NOMO-1 (cell line): Measurements from ENCODE around the gene NCOR1.
"Not testable (repeated sequence)": the region's sequence is repeated elsewhere in the genome, so short reads cannot be mapped to it uniquely, and the experiment has no call there.

Experiments
- DNase-seq, 2 experiments: peaks; one replicate each; lab custom pipeline; 2025; ENCODE audit not compliant: unreplicated experiment in 2 of 2; lab: John Stamatoyannopoulos, UW

NCOR1 gene

GRCh38 chr17:16152326-16152725, 63.0 kb downstream of the NCOR1 start:
- DNase-seq: not testable (repeated sequence)

GRCh38 chr17:16150251-16150856, 65.0 kb downstream of the NCOR1 start:
- no peak for DNase-seq

- no peak for DNase-seq
Measured at GRCh38 chr17:16148596-16148995, 66.7 kb downstream of the NCOR1 start.

- DNase-seq: not testable (repeated sequence)
Measured at GRCh38 chr17:16145319-16145890, 69.9 kb downstream of the NCOR1 start.

GRCh38 chr17:16141685-16142084, 73.6 kb downstream of the NCOR1 start:
- no peak for DNase-seq

- no peak for DNase-seq
Measured at GRCh38 chr17:16140854-16141253, 74.5 kb downstream of the NCOR1 start.

GRCh38 chr17:16135461-16135860, 79.9 kb downstream of the NCOR1 start:
- no peak for DNase-seq

GRCh38 chr17:16131593-16131992, 83.7 kb downstream of the NCOR1 start:
- DNase-seq: no peak

- no peak for DNase-seq
Measured at GRCh38 chr17:16129441-16130205, 85.7 kb downstream of the NCOR1 start.

- no peak for DNase-seq
Measured at GRCh38 chr17:16123531-16123930, 91.8 kb downstream of the NCOR1 start.

- DNase-seq: no peak
Measured at GRCh38 chr17:16122697-16123434, 92.5 kb downstream of the NCOR1 start.

- no peak for DNase-seq
Measured at GRCh38 chr17:16121915-16122314, 93.4 kb downstream of the NCOR1 start.

- no peak for DNase-seq
Measured at GRCh38 chr17:16120937-16121336, 94.4 kb downstream of the NCOR1 start.

GRCh38 chr17:16117149-16117548, 98.2 kb downstream of the NCOR1 start:
- no peak for DNase-seq

- not testable (repeated sequence) for DNase-seq
Measured at GRCh38 chr17:16115077-16115698, 100.1 kb downstream of the NCOR1 start.

GRCh38 chr17:16108871-16109270, 106.5 kb downstream of the NCOR1 start:
- no peak for DNase-seq

GRCh38 chr17:16108386-16108785, 106.9 kb downstream of the NCOR1 start:
- no peak for DNase-seq

GRCh38 chr17:16107165-16107770, 108.1 kb downstream of the NCOR1 start:
- DNase-seq: no peak

GRCh38 chr17:16106161-16106891, 109.0 kb downstream of the NCOR1 start:
- DNase-seq: no peak

GRCh38 chr17:16104189-16104588, 111.1 kb downstream of the NCOR1 start:
- no peak for DNase-seq
